Activated T-cell treated with anti-CD3 and anti-CD28 coated beads, Interleukin-2, amount 50 U/mL, for 24 hours (primary cell): ENCODE measurements around the gene MET.

Source experiments
- DNase-seq: peaks from one replicate; pipeline ENCODE4 v3.0.0-alpha.2; 2020
- H3K27ac Mint-ChIP-seq: 2 replicates; pipeline ENCODE4 v1.8.0; 2020; ENCODE audit warnings: mild to moderate bottlenecking, mixed read lengths
- H3K27me3 Mint-ChIP-seq: 2 replicates; pipeline ENCODE4 v1.8.0; 2020; ENCODE audit warnings: mixed read lengths
- H3K36me3 Mint-ChIP-seq: 2 replicates; pipeline ENCODE4 v1.8.0; 2020; ENCODE audit warnings: low read depth, mixed read lengths
- H3K4me1 Mint-ChIP-seq: 2 replicates; pipeline ENCODE4 v1.8.0; 2020; ENCODE audit warnings: low read depth, mixed read lengths
- H3K4me3 Mint-ChIP-seq: 2 replicates; pipeline ENCODE4 v1.8.0; 2020; ENCODE audit warnings: mild to moderate bottlenecking, moderate library complexity, mixed read lengths
- H3K9me3 Mint-ChIP-seq: 2 replicates; pipeline ENCODE4 v1.8.0; 2020; ENCODE audit warnings: mixed read lengths

The MET gene

GRCh38 chr7:116698396-116698795 lies 26.4 kb downstream of the MET start:
- H3K4me1 Mint-ChIP-seq, result no peaks in the 10 kb centered on the region
- H3K36me3 Mint-ChIP-seq, result no peaks in the 10 kb centered on the region
- no peak overlapping the region for H3K4me3 Mint-ChIP-seq
- DNase-seq, result no peak
- H3K27ac Mint-ChIP-seq, result no peak overlapping the region
- no peaks in the 10 kb centered on the region for H3K9me3 Mint-ChIP-seq
- peaks cover 21% of the 10 kb centered on the region for H3K27me3 Mint-ChIP-seq

DNA sequence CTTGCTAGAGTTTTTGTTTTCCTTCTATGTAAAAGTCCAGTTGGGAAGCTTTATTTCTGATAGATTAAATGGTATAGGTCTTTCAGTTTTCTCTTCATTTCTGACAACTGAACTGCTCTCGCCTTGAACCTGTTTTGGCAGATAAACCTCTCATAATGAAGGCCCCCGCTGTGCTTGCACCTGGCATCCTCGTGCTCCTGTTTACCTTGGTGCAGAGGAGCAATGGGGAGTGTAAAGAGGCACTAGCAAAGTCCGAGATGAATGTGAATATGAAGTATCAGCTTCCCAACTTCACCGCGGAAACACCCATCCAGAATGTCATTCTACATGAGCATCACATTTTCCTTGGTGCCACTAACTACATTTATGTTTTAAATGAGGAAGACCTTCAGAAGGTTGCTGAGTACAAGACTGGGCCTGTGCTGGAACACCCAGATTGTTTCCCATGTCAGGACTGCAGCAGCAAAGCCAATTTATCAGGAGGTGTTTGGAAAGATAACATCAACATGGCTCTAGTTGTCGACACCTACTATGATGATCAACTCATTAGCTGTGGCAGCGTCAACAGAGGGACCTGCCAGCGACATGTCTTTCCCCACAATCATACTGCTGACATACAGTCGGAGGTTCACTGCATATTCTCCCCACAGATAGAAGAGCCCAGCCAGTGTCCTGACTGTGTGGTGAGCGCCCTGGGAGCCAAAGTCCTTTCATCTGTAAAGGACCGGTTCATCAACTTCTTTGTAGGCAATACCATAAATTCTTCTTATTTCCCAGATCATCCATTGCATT lies 27.1 kb downstream of the MET start:
- Mint-ChIP-seq H3K27me3 (peaks cover 26% of the 10 kb centered on the region), H3K4me1 (no peaks in the 10 kb centered on the region), H3K4me3 (no peak overlapping the region), H3K9me3 (no peaks in the 10 kb centered on the region), H3K27ac (no peak overlapping the region), H3K36me3 (no peaks in the 10 kb centered on the region)
- no peak for DNase-seq

DNA sequence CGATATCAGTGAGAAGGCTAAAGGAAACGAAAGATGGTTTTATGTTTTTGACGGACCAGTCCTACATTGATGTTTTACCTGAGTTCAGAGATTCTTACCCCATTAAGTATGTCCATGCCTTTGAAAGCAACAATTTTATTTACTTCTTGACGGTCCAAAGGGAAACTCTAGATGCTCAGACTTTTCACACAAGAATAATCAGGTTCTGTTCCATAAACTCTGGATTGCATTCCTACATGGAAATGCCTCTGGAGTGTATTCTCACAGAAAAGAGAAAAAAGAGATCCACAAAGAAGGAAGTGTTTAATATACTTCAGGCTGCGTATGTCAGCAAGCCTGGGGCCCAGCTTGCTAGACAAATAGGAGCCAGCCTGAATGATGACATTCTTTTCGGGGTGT lies 27.7 kb downstream of the MET start:
- H3K36me3 Mint-ChIP-seq, result no peaks in the 10 kb centered on the region
- DNase-seq, result no peak
- no peaks in the 10 kb centered on the region for H3K9me3 Mint-ChIP-seq
- no peak overlapping the region for H3K27ac Mint-ChIP-seq
- H3K4me3 Mint-ChIP-seq, result no peak overlapping the region
- no peaks in the 10 kb centered on the region for H3K4me1 Mint-ChIP-seq
- peaks cover 30% of the 10 kb centered on the region for H3K27me3 Mint-ChIP-seq

GRCh38 chr7:116702046-116702785 lies 30.2 kb downstream of the MET start:
- DNase-seq, result no peak
- Mint-ChIP-seq H3K9me3 (no peaks in the 10 kb centered on the region), H3K4me3 (no peak overlapping the region)

DNA sequence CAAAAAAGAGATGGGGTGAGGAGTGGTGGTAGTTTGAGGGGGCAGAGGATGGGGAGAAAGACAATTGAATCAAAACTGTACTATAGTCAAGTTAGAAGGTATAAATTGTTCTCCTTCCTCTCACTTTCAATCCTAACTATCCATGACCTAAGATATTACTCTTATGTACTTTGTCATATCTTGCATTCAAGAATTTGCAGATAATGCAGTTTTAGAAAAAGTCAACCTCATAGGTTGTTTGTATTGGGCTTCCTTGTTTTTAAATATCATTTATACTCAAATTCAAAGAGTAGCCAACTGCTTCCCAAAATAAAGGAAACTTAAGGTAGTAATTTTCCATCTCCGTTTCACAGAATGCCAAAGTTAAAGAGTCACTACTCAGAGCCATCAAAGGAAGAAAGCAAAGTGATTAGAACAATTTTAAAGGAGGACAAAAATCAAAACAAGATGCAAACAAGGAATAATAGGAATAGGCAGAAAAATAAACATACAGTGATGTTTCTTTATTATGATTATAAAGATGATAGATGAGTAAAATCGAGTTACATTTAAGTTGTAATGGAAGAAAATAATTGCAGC lies 32.7 kb downstream of the MET start:
- H3K27me3 Mint-ChIP-seq, result peaks cover 22% of the 10 kb centered on the region

More at GRCh38 chr7:116702046-116702785, 30.2 kb downstream of the MET start:
- Mint-ChIP-seq H3K27me3 (peaks cover 23% of the 10 kb centered on the region), H3K4me1 (no peaks in the 10 kb centered on the region), H3K36me3 (no peaks in the 10 kb centered on the region), H3K27ac (no peak overlapping the region)

DNA sequence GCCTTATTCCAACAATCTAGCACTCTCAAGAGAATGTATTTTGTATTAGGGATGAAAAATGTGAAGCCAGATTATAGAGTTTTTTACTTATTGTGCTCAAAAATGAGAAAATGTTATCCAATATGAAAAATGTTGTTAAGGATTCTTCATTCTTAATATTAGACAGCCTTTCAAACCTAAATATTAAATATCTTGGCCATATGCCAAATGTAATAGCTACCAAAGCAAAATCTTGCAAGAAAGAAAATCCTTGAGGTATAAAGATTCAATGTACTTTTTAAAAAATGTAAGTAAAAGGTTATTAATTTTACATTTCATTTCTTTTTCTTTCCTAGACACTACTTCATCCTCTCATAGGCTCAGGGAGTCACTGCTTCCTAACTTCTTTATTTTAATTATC lies 33.4 kb downstream of the MET start:
- H3K27ac Mint-ChIP-seq, result no peak overlapping the region
- peaks cover 19% of the 10 kb centered on the region for H3K27me3 Mint-ChIP-seq
- no peak for DNase-seq
- H3K36me3 Mint-ChIP-seq, result no peaks in the 10 kb centered on the region
- H3K9me3 Mint-ChIP-seq, result no peaks in the 10 kb centered on the region
- H3K4me1 Mint-ChIP-seq, result peaks cover 2% of the 10 kb centered on the region
- H3K4me3 Mint-ChIP-seq, result no peak overlapping the region

More for the DNA sequence above, 32.7 kb downstream of the MET start:
- no peaks in the 10 kb centered on the region for H3K36me3 Mint-ChIP-seq
- H3K4me1 Mint-ChIP-seq, result no peaks in the 10 kb centered on the region
- H3K9me3 Mint-ChIP-seq, result no peaks in the 10 kb centered on the region
- no peak for DNase-seq
- H3K4me3 Mint-ChIP-seq, result no peak overlapping the region
- no peak overlapping the region for H3K27ac Mint-ChIP-seq

DNA sequence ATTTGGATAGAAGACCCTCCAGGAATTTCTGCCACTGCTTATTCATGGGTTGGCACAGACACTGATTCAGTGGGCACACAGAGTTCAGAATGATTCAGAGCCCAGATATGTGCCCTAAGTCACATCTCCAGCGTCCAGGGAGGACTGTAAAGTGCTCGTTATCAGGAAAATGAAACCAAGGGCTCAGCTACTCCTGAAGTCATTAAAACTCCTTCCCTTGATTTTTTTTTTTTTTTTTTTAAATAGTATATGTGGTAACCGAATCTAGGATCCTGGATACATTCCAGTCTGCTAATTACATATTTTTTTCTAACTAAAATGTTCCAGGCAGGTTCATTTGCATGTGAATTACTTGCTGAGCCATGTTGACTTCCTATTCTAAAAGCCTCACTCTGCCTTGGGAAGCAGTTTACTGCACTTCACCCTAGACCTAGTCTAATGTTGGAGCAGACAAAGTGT lies 34.7 kb downstream of the MET start:
- H3K4me1 Mint-ChIP-seq, result peaks cover 2% of the 10 kb centered on the region
- peaks cover 19% of the 10 kb centered on the region for H3K27me3 Mint-ChIP-seq
- no peaks in the 10 kb centered on the region for H3K9me3 Mint-ChIP-seq
- DNase-seq, result no peak
- H3K27ac Mint-ChIP-seq, result no peak overlapping the region
- H3K4me3 Mint-ChIP-seq, result no peak overlapping the region
- no peaks in the 10 kb centered on the region for H3K36me3 Mint-ChIP-seq

- no peaks in the 10 kb centered on the region for H3K36me3 Mint-ChIP-seq
- peaks cover 25% of the 10 kb centered on the region for H3K27me3 Mint-ChIP-seq
These were observed 35.3 kb downstream of the MET start for GRCh38 chr7:116707289-116707688.

GRCh38 chr7:116708248-116708647 lies 36.3 kb downstream of the MET start:
- no peaks in the 10 kb centered on the region for H3K9me3 Mint-ChIP-seq

More at GRCh38 chr7:116707289-116707688, 35.3 kb downstream of the MET start:
- Mint-ChIP-seq H3K27ac (no peak overlapping the region), H3K4me3 (no peak overlapping the region), H3K4me1 (peaks cover 2% of the 10 kb centered on the region), H3K9me3 (no peaks in the 10 kb centered on the region)
- no peak for DNase-seq

GRCh38 chr7:116708861-116709260 lies 36.9 kb downstream of the MET start:
- Mint-ChIP-seq H3K27ac (no peak overlapping the region), H3K4me1 (peaks cover 2% of the 10 kb centered on the region), H3K27me3 (peaks cover 21% of the 10 kb centered on the region), H3K36me3 (no peaks in the 10 kb centered on the region), H3K9me3 (no peaks in the 10 kb centered on the region), H3K4me3 (no peak overlapping the region)
- no peak for DNase-seq

More at GRCh38 chr7:116708248-116708647, 36.3 kb downstream of the MET start:
- Mint-ChIP-seq H3K36me3 (no peaks in the 10 kb centered on the region), H3K4me3 (no peak overlapping the region), H3K27ac (no peak overlapping the region), H3K27me3 (peaks cover 21% of the 10 kb centered on the region), H3K4me1 (peaks cover 2% of the 10 kb centered on the region)
- DNase-seq, result no peak

DNA sequence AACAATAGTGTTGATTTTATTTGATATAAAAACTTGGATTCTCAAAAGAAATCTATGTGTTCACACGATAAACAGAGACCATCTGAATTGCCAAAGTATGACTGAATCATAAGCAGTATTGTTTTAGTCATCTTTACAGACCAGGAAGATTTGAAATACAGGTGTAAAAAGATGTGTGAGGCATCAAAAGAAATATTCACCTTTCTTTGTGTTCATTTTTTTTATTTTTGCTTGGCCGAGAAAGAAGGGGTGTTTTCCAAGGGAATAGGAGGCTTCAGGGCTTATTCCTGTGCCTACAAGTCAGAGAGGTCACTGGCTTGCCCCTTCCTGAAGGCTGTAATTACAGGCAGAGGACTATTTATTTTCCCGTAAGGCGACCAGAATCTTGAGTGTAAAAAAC lies 37.3 kb downstream of the MET start:
- H3K27ac Mint-ChIP-seq, result no peak overlapping the region
- no peak for DNase-seq
- peaks cover 2% of the 10 kb centered on the region for H3K4me1 Mint-ChIP-seq
- no peak overlapping the region for H3K4me3 Mint-ChIP-seq
- no peaks in the 10 kb centered on the region for H3K36me3 Mint-ChIP-seq
- H3K9me3 Mint-ChIP-seq, result no peaks in the 10 kb centered on the region
- peaks cover 16% of the 10 kb centered on the region for H3K27me3 Mint-ChIP-seq

DNA sequence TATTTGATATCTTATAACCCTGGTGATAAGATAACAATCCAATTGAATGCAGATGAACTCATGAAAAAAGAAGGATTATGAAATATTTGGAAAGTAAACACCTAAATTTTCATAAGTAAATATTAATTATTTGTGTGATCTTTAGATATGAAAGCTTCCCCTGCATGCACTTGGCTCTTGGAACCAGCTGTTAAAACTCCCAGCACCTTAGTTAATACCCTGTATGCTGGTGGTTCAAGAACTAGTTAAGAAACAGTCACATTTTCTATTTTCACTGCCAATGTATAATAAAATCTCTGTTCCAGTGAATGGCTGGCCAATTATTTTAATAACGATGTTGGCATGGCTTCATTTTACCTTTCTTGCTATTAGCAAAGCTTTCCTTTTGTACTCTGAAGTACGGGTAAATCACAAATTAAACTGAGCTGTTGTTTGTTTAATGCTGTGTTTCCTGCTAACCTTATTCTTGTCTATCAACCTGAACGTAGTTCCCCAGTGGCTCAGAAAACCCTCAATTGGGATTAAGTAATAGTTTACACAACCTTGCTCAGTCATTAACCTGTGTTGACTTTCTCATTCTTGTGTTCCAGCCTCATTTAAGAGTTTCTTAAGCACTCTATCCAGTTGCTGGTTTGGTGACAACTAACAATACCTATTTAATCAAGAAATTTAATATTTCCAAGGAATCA lies 38.9 kb downstream of the MET start:
- no peak overlapping the region for H3K4me3 Mint-ChIP-seq
- peaks cover 14% of the 10 kb centered on the region for H3K27me3 Mint-ChIP-seq
- no peaks in the 10 kb centered on the region for H3K9me3 Mint-ChIP-seq
- no peak overlapping the region for H3K27ac Mint-ChIP-seq
- peaks cover 2% of the 10 kb centered on the region for H3K4me1 Mint-ChIP-seq
- DNase-seq, result no peak
- H3K36me3 Mint-ChIP-seq, result no peaks in the 10 kb centered on the region

GRCh38 chr7:116711790-116712189 lies 39.8 kb downstream of the MET start:
- peaks cover 12% of the 10 kb centered on the region for H3K27me3 Mint-ChIP-seq
- H3K4me1 Mint-ChIP-seq, result peaks cover 2% of the 10 kb centered on the region
- H3K36me3 Mint-ChIP-seq, result no peaks in the 10 kb centered on the region
- DNase-seq, result no peak
- H3K4me3 Mint-ChIP-seq, result no peak overlapping the region
- H3K9me3 Mint-ChIP-seq, result no peaks in the 10 kb centered on the region
- no peak overlapping the region for H3K27ac Mint-ChIP-seq

DNA sequence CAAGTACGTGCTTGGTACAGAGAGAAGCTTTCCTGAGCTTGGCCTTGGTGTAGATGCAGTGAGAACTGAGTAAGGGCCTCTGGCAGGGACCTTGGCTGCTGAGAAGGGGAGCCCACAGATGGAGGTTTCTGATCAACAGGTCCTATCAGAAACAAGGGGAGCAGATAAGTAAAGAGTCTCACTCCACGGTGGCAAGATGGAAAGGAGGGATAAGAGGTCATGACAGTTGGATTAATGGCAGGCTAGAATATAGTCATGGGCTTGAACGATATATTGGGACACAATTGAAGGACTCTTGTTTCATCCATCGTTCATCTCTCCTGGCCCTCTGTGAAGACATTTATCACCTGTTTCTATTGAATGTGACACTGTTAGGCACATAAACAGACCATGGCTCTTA lies 41.5 kb downstream of the MET start:
- DNase-seq, result no peak
- Mint-ChIP-seq H3K27ac (no peak overlapping the region), H3K9me3 (no peaks in the 10 kb centered on the region), H3K4me3 (no peak overlapping the region), H3K4me1 (peaks cover 2% of the 10 kb centered on the region), H3K27me3 (peaks cover 10% of the 10 kb centered on the region), H3K36me3 (no peaks in the 10 kb centered on the region)
